HG03066 (cell line): ENCODE data around the gene PCYT2.
"Not testable (repeated sequence)": the region's sequence is repeated elsewhere in the genome, so short reads cannot be mapped to it uniquely, and the experiment has no call there.

Experiments
- ATAC-seq: cut with Tn5 transposase; IDR thresholded peaks from one replicate; pipeline ENCODE4 v1.9.1; 2021; ENCODE audit warnings: low read depth; ENCODE audit not compliant: unreplicated experiment

Gene PCYT2

DNA sequence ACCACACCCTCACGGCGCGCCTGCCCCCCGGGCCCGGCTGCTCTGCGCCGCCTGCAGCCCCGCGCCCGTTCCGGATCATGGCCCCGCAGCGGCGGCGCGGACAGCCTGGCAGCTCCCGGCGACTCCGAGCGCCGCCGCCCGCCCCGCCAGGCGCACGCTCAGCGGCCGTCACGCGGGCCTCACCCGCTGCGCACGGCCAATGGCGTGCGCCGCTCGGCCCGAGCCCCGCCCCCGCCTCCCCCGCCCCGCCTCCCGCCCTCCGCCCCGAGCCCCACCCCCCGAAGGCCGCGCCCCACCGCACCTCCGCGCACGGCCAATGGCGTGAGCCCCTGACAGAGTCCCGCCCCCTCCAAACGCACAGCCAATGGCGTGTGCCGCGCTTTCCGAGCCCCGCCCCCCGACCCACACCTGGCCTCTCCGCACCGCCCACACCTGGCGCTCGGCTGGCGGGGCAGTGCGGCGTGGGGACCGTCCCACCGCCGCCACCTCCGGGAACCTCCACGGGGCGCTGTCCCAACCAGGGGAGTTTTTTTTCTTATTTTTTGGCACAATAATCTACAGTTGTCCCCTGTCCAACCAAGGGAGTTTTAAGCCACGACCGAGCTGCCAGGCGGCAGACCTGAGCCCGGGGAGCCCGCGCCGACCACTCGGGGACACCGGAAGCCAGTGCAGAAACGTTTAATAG is at the start of gene PCYT2:
TSS of gene PCYT2 (minus strand) at position 123 of the 685 bp plus-strand sequence. CDS start at position 79, 44 bp downstream.
- peak; percentile 81 for ATAC-seq

DNA sequence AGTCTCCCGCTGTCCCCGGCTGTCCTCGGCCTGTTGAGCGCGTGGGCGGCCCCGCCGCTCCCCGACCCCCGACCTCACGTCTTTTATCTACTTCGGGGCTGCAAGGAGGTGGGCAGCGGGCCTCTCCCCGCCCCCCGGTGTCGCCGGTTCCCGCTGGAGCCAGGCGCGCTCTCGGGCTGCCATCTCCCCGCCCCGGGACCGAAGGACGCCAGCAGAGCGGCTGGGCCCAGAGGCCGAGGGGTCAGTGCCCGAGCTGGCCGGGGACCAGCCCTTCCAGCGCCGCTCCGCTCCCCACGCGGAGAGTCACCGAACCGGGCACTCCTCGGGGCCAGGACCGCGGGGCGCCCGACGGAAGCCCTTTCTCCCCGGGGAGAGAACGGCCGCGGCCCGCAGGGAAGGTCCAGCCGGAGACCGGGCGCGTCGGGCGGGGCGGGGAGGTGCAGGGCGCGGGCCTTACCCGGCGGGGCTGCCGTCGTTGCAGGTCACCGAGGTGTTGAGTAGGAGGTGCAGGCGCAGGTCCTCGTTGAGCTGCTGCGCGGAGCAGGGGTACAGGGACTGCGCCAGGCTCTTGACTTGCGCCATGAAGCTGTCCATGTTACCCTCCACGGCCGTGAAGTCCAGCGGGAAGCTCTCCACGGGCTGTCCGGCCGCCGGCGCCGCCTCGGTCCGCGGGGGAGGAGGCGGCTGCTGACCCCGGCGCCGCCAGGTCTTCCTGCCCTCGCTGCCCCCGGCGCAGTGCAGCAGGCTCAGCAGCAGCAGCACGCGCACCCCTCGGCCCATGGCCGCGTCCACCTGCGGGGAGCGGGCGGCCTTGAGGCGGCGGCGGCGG is 49.1 kb upstream of the PCYT2 start:
- ATAC-seq: no peak

DNA sequence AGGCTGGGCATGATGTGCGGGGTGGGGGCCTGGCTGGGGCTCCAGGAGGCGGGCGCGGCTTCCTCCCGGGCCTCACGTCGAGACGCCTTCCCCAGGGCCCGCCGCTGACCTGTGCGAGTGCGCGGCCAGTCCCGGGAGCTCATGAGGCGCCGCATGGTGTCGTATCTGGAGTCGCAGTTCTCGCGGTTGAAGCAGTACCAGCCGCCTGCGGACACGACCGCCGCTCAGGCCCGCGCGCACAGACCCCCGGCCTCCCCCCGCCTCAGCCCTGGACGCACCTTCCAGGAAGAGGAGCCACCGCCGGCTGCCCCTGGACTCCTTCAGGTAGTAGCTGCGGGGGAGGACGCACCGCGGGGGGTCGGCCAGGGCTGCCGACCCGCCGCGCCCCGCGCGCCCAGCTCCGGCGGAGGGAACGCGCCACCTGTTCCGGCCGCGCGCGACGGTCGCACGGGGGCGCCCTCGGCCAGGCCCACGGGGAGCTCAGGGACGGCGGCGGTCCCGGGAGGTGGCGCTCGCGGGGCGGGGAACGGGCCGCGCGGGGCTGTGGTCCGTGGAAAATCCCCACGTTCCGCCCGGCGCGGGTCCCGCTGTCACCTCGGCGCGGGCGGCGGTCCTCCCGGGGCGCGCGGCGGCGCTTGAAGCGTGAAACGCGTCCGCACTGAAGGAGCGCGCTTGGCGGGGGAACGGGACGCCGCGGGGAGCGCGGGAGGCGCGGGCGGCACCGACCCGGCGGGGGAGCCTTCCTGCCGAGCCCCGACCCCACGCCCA is 48.3 kb upstream of the PCYT2 start:
- ATAC-seq: no peak

DNA sequence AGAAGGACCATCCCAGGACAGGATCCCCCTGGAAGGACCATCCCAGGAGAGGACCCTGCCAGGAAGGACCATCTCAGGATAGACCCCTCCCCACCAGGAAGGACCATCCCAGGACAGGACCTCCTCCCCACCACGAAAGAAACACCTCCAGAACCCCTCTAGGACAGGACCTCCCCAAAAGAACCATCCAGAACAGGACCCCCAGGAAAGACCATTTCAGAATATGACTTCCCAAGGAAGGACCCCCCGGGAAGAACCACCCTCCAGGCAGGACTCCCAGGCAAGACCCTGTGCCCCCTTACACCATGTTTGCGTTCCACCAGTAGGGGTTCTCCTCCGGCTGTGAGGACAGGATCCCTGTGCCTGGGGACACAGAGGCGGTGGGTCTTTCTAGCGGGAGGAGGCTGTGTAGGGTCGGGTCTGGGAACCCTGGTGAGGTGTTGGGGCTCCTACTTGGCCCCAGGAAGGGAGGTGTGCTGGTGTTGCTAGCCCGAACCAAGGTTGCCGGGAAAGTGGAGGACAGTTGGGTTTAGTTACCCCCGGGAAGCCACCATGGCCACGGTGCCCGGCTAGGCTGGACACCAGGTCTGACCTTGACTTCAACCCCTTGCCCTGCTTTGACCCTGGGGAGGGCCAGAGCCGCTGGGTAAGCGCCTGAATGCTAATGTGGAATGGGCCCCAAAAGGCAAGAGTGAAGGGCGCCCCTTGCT is 47.6 kb upstream of the PCYT2 start:
- no peak for ATAC-seq

DNA sequence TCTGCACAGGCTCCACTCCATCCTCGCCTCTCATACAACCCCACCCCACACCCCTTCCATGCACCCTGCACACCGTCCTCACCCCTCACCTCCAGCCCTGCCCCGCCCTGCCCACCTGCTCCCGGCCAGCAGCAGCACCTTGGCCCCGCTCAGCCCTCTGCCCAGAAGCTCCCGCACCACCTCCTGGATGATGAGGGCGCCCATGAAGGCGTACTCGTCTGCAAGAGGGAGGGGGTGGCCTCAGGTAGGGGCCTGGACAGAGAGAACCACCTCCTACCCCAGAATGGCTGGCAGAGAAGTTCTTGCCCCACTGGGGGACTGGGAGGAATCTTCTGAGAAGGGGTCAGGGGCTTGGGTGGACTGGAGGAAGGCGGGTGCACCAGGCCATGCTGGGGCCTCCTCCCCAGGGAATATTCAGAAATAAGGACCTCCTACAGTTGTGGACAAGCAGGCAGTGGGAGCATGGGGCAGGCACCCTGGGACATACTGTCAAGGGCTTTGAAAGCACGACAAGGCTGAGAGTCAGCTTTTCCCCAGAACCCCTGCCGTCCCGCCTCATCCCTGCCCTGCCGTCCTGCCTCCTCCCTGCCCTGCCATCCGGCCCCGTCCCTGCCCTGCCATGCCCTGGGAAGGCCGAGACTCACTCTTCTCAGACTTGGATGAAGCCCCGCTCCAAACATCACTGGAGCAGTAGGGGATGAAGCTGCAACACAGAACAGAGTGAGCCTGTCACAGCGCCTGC is 46.7 kb upstream of the PCYT2 start:
- ATAC-seq: no peak

DNA sequence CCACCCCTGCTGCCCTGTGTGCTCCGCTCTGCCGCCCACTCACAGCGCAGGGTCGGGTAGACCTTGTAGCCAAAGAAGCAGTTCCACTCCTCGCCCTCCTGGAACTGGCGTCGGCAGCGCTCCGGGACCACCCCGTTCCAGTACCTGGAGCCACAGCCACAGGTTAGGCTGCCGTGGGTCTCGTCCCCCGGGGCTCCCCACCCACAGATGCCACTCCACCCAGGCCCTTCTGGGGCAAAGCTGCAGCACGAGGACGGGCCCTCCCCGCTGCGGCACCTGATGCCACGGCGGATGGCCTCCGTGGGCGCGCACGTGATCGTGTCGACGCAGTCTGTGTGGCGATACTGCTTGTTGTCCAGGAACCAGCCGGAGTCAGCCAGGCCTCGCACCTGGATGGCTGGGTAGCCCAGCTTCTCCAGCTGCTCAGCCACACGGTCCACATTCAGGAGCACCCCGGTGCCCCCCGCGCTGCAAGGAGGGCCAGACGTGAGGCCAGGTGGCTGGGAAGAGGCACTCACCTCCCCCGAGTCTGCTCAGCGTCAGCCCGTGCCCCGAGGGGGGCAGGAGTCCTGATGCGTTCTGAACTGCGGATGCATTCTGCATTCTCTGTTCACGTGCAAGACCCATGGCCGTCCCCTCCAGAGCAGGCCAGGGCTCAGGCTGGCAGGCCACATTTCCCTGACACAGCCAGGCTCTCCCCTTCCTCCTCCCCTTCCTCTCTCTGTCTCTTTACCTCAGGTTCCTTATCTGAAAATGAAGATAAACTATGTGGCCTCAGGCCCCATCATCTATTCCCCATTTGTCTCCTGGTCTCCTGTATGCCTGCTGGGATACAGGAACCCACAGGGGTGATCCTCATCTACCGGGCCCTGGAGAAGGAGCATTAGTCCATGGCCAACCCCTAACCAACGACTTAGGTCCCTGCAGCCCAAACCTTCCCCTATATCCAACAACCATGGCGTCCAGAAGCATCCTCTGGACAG is 45.7 kb upstream of the PCYT2 start:
- no peak for ATAC-seq

DNA sequence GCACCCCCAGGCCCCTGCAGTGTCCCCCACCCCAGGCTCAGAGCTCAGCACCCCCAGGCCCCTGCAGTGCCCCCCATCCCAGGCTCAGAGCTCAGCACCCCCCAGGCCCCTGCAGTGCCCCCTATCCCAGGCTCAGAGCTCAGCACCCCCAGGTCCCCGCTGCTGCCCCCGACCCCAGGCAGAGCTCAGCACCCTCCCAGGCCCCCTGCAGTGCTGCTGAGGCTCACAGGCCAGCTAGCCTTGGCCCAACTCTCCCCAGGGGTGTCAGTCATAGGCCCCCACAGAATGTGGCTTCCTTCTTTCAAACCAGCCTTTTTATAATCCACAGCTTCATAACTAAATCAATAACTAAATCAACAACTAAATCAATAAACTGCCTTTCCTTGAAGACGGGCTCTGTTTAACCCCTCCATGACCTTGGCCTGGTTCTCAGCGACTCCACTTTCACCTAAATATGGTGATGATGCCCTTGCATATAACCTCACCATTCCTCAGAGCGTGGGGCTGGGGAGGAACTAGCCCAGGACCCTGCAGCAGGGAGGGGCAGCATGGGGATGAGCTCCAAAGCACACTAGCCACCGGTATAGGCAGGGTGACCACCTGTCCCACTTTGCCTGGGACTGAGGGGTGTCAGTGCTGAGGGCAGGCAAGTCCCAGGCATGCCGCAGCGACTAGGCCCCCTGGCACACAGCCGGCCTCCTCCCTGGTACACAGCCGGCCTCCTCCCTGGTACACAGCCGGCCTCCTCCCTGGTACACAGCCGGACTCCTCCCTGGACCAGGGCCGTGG is 44.8 kb upstream of the PCYT2 start:
- ATAC-seq: no peak

DNA sequence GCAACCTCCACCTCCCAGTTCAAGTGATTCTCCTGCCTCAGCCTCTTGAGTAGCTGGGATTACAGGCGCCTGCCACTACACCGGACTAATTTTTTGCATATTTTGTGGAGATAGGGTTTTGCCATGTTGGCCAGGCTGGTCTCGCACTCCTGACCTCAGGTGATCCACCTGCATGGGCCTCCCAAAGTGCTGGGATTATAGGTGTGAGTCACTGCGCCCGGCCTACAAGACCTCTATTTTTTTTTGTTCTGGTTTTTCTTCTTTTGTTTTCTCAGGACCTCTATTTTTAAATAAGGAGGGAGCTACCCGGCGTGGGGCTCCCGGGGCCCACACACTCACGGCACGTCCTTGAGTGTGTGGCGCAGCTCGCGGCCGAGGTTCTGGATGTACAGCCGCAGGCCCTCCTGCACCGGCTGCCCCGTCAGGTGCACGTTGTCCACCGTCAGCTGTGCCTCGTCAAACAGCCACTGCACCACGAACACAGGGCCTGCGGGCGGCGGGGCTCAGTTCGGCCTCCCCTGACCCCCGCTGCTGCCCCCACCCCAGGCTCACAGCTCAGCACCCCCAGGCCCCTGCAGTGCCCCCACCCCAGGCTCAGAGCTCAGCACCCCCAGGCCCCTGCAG is 44.0 kb upstream of the PCYT2 start:
- ATAC-seq: no peak

DNA sequence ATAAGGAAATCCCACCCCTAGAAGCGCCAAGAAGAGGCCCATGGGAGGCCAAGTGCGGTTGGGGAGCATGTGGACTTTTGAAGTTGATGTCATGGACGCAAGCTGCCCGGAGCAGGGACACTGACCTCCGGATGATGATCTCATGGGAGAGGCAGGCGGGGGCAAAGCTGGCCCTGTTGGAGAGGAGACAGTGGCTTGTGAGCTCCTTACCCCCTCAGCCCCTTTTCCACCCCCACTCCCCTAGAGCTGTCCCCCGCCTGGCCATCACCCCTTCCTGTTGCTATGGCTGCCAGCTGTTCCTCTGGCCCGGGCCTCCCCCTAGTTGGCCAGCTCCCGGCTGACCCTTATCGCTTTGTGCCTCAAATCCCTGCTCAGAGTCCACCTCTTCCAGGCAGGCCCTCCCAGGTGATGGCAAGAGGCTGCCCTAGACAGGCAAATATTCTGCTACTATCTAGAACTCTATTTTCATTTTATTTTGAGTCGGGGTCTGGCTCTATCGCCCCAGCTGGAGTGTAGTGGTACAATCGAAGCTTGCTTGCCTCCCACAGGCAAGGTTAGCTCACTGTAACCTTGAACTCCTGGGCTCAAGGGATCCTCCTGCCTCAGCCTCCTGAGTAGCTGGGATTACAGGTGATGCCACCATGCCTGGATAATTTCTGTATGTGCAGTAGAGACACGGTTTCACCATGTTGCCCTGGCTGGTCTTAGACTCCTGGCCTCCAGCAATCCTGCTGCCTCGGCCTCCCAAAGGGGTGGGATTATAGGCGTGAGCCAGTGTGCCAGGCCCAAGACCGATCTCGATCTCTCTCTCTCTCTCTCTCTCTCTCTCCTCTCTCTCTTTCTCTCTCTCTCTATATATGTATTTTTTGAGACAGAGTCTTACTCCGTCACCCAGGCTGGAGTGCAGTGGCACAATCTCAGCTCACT is 43.2 kb upstream of the PCYT2 start:
- ATAC-seq: no peak

DNA sequence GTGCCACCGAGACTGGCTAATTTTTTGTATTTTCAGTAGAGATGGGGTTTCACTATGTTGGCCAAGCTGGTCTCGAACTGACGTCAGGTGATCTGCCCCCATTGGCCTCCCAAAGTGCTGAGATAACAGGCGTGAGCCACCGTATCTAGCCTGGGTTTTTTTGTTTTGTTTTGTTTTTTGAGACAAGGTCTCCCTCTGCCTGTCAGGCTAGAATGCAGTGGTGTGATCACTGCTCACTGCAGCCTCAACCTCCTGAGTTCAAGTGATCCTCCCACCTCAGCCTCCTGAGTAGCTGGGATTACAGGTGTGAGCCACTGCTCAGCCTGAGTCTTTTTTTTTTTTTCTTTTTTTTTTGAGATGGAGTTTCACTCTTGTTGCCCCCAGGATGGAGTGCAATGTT is 42.2 kb upstream of the PCYT2 start:
- not testable (repeated sequence) for ATAC-seq

DNA sequence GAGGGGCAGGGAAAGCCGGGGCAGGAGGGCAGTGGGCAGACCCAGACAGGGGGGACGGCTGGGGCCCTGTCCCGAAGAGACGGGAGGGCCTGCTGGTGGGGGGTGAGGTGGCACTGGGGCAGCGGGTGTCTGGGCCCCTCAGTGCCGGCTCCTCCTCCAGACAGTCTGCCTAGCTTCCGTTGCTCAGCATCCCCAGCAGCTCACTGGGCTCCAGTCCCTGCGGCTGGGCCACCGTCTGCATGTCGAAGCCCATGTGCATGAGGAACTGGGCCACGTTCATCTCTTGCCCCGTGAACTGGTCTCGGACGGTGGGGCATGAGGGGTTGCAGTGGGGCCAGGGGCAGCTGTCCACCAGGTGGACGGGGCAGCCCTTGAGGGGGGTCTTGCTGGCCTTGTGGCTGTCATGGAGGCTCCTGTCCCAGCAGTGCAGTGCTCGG is 41.6 kb upstream of the PCYT2 start:
- no peak for ATAC-seq

DNA sequence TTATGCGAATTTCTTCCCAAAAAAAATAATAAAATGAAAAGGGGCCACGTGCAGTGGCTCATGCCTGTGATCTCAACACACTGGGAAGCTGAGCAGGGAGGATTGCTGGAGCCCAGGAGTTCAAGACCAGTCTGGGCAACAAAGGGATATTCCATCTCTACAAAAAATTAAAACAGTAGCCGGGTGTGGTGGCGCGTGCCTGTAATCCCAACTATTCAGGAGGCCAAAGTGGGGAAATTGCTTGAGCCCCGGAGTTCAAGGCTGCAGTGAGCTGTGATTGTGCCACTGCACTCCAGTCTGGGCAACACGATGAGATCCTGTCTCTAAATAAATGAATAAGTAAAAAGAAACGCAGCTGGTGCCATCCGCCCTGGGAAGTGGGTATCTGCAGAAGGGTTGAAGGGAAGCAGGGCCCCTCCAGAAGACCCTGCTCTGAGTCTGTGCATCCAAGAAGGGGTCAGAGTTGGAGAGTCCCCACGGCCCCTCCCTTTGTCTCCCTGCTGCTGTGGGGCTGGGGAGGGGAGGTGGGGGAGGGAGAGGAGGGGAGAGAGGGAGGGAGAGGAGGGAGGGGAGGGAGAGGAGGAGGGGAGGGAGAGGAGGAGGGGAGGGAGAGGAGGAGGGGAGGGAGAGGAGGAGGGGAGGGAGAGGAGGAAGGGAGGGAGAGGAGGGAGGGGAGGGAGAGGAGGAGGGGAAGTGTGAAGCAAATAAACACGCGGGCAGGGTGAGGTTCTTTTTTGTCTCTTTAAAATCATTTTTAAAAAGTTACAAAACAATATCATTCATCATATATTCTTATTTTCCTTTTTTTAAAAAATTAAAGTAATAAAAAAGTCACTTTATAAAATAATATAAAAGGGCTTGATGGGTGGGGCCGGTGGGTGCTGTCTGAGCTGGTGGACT is 40.8 kb upstream of the PCYT2 start:
- ATAC-seq: no peak

DNA sequence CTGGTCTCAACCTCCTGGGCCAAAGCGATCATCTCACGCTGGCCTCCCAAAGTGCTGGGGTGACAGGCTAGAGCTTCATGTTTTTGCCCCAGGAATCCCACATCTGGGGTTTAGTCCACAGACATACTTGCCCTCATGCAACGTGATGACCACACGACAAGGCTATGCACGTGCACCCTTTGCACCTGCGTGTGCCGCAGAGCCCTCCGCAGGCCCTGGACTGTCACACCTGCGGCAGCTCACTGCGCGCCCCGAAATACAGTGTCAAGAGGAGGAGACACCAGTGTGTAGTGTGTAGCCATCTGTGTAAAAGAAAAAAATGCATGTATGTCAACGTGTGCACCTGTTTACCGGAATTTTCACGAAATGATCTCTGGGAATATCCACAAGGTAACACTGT is 39.3 kb upstream of the PCYT2 start:
- no peak for ATAC-seq

DNA sequence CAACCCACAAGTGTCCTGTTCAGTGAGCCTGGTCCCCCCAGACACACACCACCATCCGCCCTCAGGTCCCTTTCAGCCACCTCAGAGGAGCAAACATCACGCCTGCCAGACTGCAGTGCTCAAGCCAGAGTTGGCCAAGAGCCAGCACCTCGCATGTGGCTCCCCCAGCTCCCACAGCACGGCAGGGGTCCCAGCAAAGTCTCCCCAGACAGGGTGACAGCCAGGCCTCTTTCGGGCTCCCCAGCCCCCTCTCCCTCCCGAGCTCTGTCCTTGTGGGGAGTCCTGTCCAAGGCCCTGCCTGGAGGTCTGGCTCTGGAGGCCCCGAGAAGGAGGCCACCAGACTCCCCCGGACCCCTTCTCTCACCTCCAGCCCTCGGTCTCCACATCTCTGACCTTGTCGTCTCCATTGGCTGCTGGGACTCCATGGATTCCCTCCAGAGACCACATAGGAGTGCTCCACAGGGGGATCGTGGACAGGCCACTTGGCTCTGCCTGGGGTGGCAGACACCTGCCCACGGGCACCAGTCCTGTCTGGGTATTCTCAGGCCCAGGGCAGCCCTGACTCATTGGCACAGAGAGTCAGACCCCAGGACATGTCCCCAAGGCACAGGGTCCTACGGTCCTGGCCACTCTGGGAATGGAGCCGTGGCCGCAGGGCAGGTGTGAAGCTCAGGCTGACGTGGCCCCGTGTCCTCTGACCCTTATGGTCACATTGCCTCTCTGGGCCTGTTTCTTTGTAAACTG is 37.6 kb upstream of the PCYT2 start:
- no peak for ATAC-seq

DNA sequence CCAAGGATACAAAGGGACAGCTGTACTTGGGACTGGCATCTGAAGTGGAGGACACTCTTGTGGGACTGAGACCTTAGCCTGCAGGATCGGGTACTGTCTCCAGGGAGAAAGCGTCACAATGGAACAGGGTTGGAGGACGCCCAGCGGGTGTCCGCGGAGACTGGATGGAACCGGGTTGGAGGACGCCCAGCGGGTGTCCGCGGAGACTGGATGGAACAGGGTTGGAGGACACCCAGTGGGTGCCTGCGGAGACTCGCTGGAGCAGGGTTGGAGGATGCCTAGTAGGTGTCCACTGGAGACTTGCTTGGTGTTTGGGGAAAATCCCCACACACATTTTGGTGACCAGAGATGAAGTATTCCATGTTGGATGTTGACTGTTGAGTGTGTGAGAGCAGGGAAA is 36.0 kb upstream of the PCYT2 start, which contains the start of gene MYADML2:
TSS of gene MYADML2 (minus strand) at position 45 of the 400 bp plus-strand sequence. CDS start 5,492 bp downstream, outside the sequence.
- no peak for ATAC-seq
